ENCODE measurements around the gene LAMTOR2. TPM values are rescaled to one million over a fixed set of nuclear protein-coding genes. Genes with fewer than 3 reads are reported as not detected.

LAMTOR2 gene
- total RNA-seq, 1 donor from 2014 or later, result 29.4 TPM

- Mint-ChIP-seq H3K4me3 (peak overlapping the region; percentile 100), H3K4me1 (peaks cover 58% of the 10 kb centered on the region), H3K36me3 (peaks cover 12% of the 10 kb centered on the region), H3K27me3 (ENCODE audit: insufficient read depth, low read depth) (peaks cover 4% of the 10 kb centered on the region), H3K9me3 (no peaks in the 10 kb centered on the region), H3K27ac (peak overlapping the region; percentile 59)
- no peak for TF ChIP-seq EZH2phosphoT487 (IDR thresholded peaks at IDR 0.05)
- TF ChIP-seq EZH2 (IDR thresholded peaks at IDR 0.05), result no peak
- no peak for TF ChIP-seq CTCF (IDR thresholded peaks at IDR 0.05)
- peaks cover 93% of the 10 kb centered on the region for H3K79me2 ChIP-seq (ENCODE audit: low read depth)
- no peak overlapping the region for H2AFZ ChIP-seq (replicated peaks)
- H3K27ac ChIP-seq, result peak overlapping the region; percentile 79
- H4K20me1 ChIP-seq (ENCODE audit: low read depth), result peaks cover 84% of the 10 kb centered on the region
- peak overlapping the region; percentile 99 for H3K4me2 ChIP-seq
- H3K9ac ChIP-seq, result no peak overlapping the region
- no peaks in the 10 kb centered on the region for H3K9me3 ChIP-seq (ENCODE audit: low read depth)
- H3K4me1 ChIP-seq, result peaks cover 36% of the 10 kb centered on the region
- DNase-seq (ENCODE audit: low spot score), result peak; percentile 83
- H3K4me3 ChIP-seq, result peak overlapping the region; percentile 29
- no peaks in the 10 kb centered on the region for H3K36me3 ChIP-seq
- H3K27me3 ChIP-seq, result no peaks in the 10 kb centered on the region
- H3F3A ChIP-seq (ENCODE audit: low read depth), result peaks cover 72% of the 10 kb centered on the region
Measured at GRCh38 chr1:156086256-156086662, 31.7 kb downstream of the LAMTOR2 start.

- no peaks in the 10 kb centered on the region for H3K9me3 ChIP-seq (ENCODE audit: low read depth)
- peaks cover 7% of the 10 kb centered on the region for H3K27me3 Mint-ChIP-seq (ENCODE audit: insufficient read depth, low read depth)
- no peak overlapping the region for H2AFZ ChIP-seq (replicated peaks)
- peaks cover 6% of the 10 kb centered on the region for H3K36me3 ChIP-seq
- peaks cover 44% of the 10 kb centered on the region for H3K4me1 Mint-ChIP-seq
- peaks cover 20% of the 10 kb centered on the region for H3K36me3 Mint-ChIP-seq
- DNase-seq (ENCODE audit: low spot score), result no peak
- H3K4me2 ChIP-seq, result no peak overlapping the region
- H3K4me3 ChIP-seq, result no peak overlapping the region
- H3K27ac Mint-ChIP-seq, result no peak overlapping the region
- H3K27ac ChIP-seq, result peak overlapping the region; percentile 27
- H3K27me3 ChIP-seq, result no peaks in the 10 kb centered on the region
- H3K9me3 Mint-ChIP-seq, result no peaks in the 10 kb centered on the region
- peaks cover 100% of the 10 kb centered on the region for H4K20me1 ChIP-seq (ENCODE audit: low read depth)
- H3K4me1 ChIP-seq, result peaks cover 25% of the 10 kb centered on the region
- H3K4me3 Mint-ChIP-seq, result no peak overlapping the region
- TF ChIP-seq EZH2phosphoT487 (IDR thresholded peaks at IDR 0.05) (no peak), CTCF (IDR thresholded peaks at IDR 0.05) (no peak), EZH2 (IDR thresholded peaks at IDR 0.05) (no peak)
- H3F3A ChIP-seq (ENCODE audit: low read depth), result peaks cover 42% of the 10 kb centered on the region
- peaks cover 100% of the 10 kb centered on the region for H3K79me2 ChIP-seq (ENCODE audit: low read depth)
- no peak overlapping the region for H3K9ac ChIP-seq
Measured at GRCh38 chr1:156089704-156090103, 35.1 kb downstream of the LAMTOR2 start.

GRCh38 chr1:156090138-156090839, 35.7 kb downstream of the LAMTOR2 start:
- Histone ChIP-seq H3K36me3 (peaks cover 6% of the 10 kb centered on the region), H2AFZ (replicated peaks) (no peak overlapping the region), H3K4me1 (peaks cover 19% of the 10 kb centered on the region), H3K79me2 (ENCODE audit: low read depth) (peaks cover 99% of the 10 kb centered on the region), H3K4me2 (no peak overlapping the region), H3F3A (ENCODE audit: low read depth) (peaks cover 41% of the 10 kb centered on the region), H3K27me3 (no peaks in the 10 kb centered on the region), H3K27ac (peak overlapping the region; percentile 27), H4K20me1 (ENCODE audit: low read depth) (peaks cover 100% of the 10 kb centered on the region), H3K9ac (no peak overlapping the region), H3K4me3 (no peak overlapping the region), H3K9me3 (ENCODE audit: low read depth) (no peaks in the 10 kb centered on the region)
- Mint-ChIP-seq H3K4me1 (peaks cover 38% of the 10 kb centered on the region), H3K4me3 (peak overlapping the region; percentile 73), H3K27me3 (ENCODE audit: insufficient read depth, low read depth) (peaks cover 7% of the 10 kb centered on the region), H3K9me3 (no peaks in the 10 kb centered on the region), H3K27ac (peak overlapping the region; percentile 35), H3K36me3 (peaks cover 24% of the 10 kb centered on the region)
- no peak for DNase-seq (ENCODE audit: low spot score)
- TF ChIP-seq CTCF (IDR thresholded peaks at IDR 0.05) (no peak), EZH2 (IDR thresholded peaks at IDR 0.05) (no peak), EZH2phosphoT487 (IDR thresholded peaks at IDR 0.05) (no peak)

Measured in neural progenitor cell (in vitro differentiated cells).